GM19397 (cell line): ENCODE data around the gene DYNC1I1.

Experiments
- ATAC-seq: cut with Tn5 transposase; IDR thresholded peaks from one replicate; pipeline ENCODE4 v1.9.1; 2021; ENCODE audit warnings: mild to moderate bottlenecking, moderate library complexity; ENCODE audit not compliant: unreplicated experiment

DYNC1I1 gene

GRCh38 chr7:95845007-95845406 lies 72.7 kb downstream of the DYNC1I1 start:
- no peak for ATAC-seq

GRCh38 chr7:95847061-95847460 lies 74.7 kb downstream of the DYNC1I1 start:
- ATAC-seq: no peak

GRCh38 chr7:95859429-95859828 lies 87.1 kb downstream of the DYNC1I1 start:
- no peak for ATAC-seq

GRCh38 chr7:95861041-95861440 lies 88.7 kb downstream of the DYNC1I1 start:
- ATAC-seq: no peak

GRCh38 chr7:95863623-95864022 lies 91.3 kb downstream of the DYNC1I1 start:
- ATAC-seq: no peak

GRCh38 chr7:95865716-95866371 lies 93.5 kb downstream of the DYNC1I1 start:
- no peak for ATAC-seq

- peak; percentile 66 for ATAC-seq
Observed at GRCh38 chr7:95867309-95867708, 95.0 kb downstream of the DYNC1I1 start.

- no peak for ATAC-seq
Observed at GRCh38 chr7:95871075-95871848, 98.9 kb downstream of the DYNC1I1 start.

- no peak for ATAC-seq
Observed at GRCh38 chr7:95871896-95872295, 99.5 kb downstream of the DYNC1I1 start.

GRCh38 chr7:95874129-95874528 lies 101.8 kb downstream of the DYNC1I1 start:
- ATAC-seq: no peak

- ATAC-seq: no peak
Observed at GRCh38 chr7:95874541-95875265, 102.3 kb downstream of the DYNC1I1 start.

- no peak for ATAC-seq
Observed at GRCh38 chr7:95875519-95875918, 103.2 kb downstream of the DYNC1I1 start.

GRCh38 chr7:95878677-95879076 lies 106.3 kb downstream of the DYNC1I1 start:
- ATAC-seq: no peak

- no peak for ATAC-seq
Observed at GRCh38 chr7:95881597-95881996, 109.2 kb downstream of the DYNC1I1 start.

- no peak for ATAC-seq
Observed at GRCh38 chr7:95883217-95883616, 110.9 kb downstream of the DYNC1I1 start.

GRCh38 chr7:95886501-95887090 lies 114.2 kb downstream of the DYNC1I1 start:
- no peak for ATAC-seq

- no peak for ATAC-seq
Observed at GRCh38 chr7:95893484-95893883, 121.1 kb downstream of the DYNC1I1 start.

GRCh38 chr7:95897557-95898251 lies 125.3 kb downstream of the DYNC1I1 start:
- no peak for ATAC-seq

GRCh38 chr7:95899919-95900513 lies 127.7 kb downstream of the DYNC1I1 start:
- no peak for ATAC-seq

- no peak for ATAC-seq
Observed at GRCh38 chr7:95901006-95901405, 128.7 kb downstream of the DYNC1I1 start.
